ENCODE measurements around the gene EGFR.

The EGFR gene

DNA sequence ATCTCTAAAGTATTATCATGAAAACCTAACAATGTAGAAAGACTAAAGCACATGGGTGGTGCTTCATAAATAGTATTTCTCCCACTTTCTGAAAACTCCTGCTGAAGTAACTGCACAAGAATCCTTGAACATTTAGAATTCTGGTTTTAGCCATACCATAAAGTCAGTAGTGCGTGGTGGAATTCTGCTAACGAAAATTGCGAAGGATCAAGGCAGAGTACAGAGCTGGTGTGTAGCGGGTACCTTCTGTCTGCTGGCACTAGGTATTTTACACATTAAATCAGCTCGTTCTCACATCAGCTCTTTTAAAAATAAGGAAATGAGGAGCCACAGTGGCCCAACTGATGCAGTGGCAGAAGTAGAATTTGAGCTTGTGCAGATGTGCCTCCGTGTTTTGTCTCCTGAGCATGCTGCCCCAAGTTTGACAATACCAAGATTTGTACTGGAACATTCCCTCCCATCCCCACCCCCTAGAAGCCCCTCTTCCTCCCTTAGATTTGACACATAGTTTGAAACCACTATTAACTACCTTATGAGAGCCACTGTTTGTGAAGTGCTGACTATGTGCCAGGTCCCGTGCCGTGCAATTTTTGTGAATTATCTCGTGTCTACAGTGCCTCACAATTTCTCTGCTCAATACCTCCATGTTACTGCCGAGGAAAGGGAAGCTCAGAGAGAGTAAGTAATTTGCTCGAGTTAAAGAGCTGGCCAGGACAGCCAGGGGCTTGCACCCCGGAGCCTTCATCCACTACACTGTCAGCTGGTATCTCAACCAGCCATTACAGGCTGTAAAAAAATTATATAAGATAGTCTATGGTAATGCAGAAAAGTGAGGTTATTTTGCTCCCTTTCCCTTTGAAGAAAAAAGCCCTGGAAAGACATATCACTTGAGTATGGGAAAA lies 66.9 kb downstream of the EGFR start:
- no peak for DNase-seq

DNA sequence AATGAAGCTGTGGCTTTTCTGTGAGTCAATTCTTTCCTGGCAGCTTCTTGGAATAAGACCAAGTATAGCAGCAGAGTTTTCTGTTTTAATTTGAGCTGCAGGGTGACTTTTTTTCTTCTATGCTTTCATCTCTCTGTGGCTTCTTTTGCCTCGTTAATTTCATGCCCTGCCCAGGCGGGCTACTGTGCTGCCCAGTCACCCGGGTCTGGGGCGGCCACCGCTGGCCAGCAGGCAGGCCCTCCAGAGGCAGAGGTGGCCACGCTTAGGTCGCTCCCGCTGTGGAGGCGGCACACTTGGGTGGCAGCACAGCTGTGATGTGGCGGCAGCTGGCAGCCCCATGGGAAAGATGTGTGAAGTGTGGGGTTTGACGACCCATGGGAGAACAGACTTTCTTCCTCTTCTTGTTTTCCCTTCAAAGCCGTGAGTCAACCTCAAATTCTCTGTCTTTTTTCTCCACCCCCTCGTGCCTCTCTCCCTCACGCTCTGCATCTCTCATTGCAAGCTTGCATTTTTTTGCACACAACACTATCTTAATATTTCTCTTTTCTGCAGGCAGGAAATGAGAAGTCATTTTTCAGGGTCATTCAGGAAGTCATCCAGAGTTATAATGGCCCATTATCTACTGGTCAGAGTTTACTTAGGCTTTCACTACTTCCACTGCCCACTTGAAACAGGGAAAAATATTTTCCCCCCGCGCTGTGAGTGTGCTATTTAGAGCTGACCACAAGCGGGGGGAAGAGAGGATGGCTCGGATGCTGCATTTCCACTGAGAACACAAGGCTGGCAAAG lies 67.8 kb downstream of the EGFR start:
- DNase-seq, result no peak

DNA sequence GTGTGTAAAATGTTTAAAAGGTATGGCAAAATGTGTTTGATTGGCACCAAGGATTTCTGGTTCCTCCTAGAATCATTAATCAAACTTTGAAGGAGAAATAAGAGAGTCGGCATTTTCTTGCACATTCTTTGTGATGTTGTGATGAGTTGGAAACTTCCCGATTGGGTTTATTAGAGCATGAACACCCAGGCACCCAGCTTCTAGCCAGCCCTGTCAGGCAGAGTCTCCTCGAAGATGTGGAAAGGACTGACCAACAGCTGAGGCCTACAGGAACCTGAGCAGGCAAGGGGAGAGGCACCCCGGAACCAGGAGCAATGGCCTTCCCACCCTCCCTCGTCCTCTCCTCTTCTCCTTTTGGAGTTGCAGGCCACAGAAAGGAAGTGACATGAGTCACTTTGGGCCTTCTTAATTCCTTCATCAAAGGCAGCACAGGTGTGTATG lies 68.7 kb downstream of the EGFR start:
- no peak for DNase-seq

DNA sequence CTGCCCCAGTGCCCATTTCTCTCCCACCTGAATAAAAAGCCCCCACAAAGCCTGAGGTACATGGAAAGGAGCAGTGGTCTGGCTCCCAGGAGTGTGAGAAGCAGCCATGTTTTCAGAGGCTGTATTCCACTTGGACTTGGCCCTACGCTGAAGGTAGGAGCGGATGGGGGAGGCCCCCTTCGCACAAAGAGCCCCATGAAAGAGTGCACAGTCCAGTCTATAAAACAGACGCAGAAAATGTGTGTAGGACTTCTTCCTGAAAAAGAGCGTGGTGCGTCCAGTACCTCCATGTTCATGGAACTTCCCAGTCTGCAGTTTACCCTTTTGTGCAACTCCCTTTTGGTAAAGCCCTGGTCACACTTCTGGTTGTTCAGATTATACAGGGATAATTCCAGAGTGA lies 69.3 kb downstream of the EGFR start:
- DNase-seq, result no peak

DNA sequence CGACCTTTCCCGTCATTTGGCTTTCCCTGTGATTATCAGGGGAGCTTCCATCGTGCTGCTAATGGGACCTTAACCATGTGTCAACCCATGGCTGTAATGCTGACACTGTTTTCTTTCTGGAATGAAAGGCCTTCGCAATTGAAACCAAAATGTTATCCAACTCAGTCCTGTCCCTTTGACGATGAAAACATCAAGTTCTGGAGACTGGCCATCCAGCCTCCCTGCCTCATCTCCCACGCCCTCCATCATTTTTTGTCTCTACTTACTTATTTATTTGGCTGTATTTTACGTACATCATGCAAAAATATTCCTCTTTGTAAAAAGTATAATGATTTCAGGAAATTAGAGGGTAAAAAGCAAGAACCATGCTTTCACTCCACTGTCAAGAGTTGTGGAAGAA lies 69.8 kb downstream of the EGFR start:
- DNase-seq, result no peak

DNA sequence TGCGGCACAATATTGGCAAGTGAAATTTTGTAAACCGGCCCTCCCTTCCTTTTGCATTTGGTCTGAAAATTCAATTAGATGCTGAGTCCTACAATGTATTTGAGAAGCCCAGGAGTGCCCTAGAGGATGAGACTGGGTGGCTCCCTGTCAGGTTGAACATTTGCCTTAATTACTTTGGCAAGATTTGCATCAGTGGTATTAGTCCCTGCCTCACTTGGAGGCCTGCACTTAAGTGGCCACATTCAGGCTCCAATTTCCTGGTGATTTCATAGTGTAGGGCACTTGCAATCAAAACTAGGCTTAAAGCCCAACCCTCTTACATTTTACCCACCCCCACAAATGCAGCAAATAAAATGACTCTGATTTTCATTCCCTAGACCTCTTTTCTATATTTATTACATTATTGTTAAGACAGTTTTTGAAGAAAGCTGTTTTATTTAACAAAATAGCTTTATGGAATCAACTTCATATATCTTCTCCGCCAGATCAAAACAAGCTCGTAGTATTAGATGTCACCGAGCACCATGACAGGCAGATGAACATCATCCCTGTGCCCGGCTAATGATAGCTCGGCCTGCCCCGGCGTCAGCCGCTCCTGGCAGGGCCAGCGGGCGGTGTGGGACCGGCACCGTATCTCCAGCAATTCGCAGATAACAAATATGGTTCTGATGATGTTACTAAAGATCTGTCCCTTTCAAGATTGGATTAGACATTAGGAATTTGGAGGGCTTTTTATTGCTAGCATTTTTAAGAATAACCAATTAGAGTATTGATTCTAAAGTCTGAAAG lies 73.6 kb downstream of the EGFR start:
- DNase-seq, result no peak

DNA sequence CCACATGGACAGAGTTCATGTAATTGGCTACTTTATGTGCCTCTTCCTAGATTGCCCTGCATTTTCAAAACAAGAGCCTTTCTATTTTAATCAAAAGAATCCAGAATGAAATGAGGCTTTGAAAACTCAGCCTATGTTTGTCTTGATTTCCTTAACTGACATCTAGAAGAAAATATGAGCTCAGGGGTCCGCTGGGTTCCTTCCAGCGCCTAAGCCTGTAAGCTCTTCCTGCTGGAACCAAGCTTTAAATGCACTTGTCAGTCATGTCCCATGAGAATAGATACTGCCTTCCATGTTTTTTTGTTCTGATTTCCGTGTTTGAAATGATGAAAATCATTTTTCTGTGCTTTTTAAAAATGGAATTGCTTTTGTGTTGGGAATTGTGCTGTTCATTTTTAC lies 74.2 kb downstream of the EGFR start:
- DNase-seq, result no peak

DNA sequence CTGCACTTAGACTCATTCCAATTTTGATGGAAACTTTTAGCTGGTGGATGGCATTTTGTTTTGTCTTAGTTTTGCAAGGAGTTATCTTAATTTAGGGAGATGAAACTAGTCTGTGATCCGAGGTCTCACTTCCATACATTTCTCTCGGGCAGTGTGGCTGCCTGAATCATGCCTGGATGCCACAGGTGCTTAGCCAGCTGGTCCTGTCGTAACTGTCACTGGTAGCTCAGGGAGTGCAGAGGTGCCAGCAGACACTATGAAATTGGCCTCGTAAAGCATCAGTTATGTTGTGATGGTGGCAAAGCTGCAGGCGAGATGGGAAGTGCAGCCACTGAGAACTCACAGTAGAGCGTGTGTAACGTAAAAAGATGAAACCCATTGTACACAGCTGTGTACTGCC lies 74.9 kb downstream of the EGFR start:
- no peak for DNase-seq

DNA sequence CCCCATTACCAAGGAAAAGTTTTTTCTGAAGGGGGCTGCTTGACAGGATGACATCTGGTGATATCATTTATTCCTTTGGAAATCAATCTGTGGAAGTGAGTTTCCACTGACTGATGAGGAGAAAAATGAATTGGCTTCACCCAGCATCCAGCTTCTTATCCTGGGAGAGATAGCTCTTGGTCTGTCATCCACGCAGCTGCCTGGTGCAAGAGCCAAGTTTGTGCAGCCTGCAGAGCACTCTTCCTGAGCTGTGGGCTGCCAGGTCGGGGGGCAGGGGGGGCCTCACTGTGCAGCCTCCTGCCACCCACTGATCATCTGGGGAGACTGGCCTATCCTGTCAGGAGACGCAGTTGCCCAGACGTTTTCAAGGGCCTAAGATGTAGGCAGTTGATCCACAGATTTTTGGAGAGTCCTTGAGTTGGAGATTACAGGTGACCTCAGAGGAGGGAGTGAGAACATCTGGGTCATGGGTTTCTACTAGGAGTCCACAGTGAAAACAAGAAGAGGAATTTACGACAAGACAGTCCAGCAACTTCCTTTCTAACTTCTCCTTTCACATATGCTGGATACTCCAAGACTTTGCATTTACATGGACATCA lies 75.4 kb downstream of the EGFR start:
- DNase-seq, result no peak

DNA sequence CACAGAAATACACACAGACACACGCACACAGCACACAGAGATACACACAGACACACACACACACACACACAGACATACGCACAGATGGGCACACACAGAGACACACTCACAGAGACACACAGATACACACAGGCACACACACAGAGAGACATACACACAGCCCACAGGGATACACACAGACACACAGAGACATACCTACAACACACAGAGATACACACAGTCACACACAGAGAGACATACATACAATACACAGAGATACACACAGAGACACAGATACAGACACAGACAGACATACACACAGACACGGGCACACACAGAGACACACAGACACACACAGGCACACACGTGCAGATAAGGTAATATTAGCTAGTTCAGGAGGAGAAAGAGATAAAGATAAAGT lies 76.9 kb downstream of the EGFR start:
- DNase-seq, result no peak

DNA sequence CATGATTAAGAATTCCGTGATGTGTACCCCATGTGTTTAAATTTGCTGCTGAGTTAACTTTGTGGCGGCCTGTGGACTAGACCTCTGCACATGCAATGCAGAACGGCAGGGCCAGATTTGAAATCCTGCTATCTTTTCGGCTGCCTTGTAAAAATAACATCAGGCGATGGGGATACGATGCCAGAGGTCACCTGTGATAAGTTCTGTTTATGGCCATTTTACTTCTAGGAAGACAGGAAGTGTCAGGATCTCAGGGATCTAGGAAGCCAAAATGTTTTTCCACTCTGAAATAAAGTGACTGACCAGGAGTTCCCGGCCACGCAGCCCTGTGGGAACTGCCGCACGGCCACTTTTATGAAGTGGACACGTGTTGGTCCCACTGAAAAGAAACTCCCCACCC lies 77.5 kb downstream of the EGFR start:
- no peak for DNase-seq

DNA sequence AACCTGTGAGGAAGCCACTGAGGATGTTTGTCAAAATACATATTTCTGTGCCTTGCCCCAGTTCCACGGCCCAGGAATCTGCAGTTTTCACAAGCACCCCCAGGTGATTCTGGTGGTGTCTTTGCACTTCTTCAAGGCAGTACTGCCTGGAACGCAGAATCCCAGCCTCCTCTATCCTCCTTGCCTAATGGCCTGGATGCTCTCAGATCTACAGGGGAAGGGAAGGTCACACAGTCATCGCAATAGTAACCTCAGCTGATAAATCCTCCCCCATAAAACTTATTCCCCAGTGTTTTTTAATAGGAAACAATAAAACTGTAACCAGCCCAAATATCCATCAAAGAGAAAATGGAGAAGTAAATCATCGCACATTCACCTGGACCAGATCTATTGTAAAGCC lies 78.3 kb downstream of the EGFR start:
- no peak for DNase-seq

DNA sequence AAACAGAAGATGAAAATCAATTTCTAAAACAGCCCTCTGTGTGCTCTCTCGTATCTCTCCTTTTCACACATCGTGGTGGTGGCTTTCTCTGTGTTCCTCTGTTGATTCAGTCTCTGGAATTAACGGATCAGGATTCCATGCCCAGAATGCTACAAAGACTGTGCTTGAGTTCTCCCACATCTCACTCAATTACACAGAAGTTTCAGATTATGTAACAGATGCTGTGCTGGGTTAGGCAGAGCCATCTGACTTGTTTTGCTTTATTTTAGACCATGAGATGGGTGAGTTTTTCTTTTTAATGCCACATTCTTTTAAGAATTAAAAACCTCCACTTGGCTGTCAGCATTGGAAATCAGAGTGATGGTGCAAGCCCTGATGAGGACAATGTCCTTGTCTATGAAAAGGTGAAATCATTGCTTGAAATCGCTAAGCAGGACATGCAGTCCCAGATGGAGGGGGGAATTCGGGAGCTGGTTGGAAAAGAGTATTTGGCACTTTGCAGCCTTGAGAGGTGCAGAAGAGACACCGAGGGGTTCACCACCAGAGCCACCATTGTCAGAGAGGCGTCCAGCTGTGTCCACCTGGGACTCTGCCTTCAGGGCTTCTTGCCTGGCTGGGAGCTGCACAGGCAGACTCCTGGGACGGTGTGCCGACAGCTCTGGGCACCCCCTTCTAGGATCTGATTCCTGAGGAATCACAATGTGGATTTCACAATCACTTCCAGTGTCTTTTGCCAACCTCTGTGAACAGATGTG lies 80.4 kb downstream of the EGFR start:
- no peak for DNase-seq

DNA sequence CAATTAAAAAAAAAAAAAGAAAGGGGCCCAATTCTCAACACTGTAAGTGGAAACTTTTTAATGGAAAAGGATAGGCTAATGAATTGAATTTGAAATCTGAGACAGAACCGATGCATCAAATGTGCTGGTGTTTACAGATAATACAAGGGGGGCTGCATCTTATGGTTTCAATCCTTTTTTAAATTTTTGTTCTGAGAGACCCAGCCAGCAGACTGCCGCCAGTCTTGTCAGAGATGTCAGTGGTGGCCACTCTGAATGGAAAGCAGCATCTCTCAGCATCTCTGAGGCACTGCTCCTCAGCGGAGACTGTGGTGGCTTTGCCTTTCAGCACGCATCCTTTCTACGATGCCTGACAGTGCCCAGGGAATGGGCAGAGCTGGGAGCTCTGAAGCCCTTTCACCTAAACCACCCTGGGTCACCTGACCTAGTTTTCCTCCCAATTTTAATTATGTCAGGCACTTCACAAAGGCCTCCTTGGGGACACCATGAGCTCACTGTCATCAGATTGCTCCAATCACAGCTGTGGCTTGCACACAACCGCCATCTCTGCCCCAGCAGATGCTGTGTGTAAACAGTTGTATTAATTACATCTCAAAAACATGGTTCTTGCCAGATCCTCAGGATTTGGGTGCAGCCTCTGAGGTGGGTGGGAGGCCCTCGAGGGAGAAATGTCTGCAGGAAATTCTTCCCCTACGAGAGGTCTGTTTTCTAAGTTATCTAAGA lies 81.2 kb downstream of the EGFR start:
- no peak for DNase-seq

DNA sequence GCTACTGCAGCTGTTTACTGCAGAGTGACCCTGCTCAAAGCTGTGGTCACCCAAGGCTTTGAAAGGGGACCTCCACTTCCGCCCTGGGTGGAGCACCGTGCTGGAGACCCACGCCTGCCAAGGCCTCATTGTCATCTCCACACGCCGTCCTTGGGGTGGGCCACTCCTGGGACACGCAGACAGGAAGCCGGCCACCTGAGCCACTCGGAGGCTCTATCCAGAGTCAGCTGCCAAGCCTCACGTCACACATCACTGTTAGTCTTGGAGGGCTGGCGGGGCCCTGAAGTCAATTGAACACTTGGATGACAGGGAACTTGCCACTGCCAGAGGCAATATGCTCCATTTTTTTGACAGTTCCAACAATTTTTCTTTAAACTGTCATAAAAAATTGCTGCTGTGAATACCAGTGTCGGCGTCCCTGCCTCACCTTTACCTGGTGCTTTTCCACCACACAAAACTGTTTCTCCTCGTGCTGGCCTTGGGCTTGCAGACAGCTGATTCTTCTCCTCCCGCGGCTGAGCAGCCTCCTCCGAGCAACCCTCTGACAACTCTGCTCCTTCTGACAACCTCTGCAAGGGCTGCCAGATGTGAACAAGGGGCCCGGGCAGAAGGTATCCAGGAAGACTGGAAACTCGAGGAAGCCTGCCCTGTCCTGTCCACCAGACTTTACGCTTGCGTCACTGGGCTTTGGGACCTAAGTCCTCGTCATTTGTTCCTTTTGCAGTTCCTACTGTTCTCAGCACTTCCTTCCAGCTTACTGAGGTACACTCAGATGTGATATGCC lies 81.9 kb downstream of the EGFR start:
- no peak for DNase-seq

DNA sequence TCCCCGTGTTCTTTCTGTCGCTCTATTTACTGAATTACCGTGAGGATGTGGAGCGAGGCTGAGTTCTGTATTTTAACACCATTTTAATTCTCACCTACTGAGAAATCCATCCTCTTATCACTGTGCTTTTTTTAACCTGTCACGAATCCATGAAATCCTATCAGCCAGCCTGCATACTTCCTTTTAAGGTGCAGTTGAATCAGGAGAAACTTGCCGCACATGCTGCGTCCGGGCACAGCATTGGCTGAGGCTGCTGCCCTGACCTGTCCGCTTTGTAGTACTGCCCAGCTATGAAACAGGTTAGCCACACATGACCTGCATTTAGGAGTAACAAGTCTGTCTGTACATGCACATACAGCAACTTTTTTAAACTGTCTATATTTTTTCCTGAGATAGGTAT lies 82.5 kb downstream of the EGFR start:
- DNase-seq, result no peak

DNA sequence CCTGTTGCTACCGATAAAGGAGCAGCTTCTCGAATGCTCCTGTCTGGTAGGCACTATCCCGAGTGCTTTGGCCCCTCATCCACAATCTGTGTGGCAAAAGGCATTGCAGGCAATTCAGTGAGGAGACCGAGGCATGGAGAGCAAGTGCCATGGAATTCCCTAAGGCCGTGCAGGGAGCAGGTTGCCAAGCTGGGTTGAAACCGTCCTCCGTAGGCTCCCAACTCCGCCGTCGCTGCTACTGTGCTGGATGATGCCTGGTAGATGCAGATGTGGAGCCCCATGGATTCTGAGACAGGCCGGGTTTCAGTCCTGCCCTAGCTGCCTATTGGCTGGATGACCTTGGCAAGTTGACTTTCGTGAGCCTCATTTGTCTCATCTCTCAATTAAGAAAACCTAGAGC lies 85.3 kb downstream of the EGFR start:
- no peak for DNase-seq

DNA sequence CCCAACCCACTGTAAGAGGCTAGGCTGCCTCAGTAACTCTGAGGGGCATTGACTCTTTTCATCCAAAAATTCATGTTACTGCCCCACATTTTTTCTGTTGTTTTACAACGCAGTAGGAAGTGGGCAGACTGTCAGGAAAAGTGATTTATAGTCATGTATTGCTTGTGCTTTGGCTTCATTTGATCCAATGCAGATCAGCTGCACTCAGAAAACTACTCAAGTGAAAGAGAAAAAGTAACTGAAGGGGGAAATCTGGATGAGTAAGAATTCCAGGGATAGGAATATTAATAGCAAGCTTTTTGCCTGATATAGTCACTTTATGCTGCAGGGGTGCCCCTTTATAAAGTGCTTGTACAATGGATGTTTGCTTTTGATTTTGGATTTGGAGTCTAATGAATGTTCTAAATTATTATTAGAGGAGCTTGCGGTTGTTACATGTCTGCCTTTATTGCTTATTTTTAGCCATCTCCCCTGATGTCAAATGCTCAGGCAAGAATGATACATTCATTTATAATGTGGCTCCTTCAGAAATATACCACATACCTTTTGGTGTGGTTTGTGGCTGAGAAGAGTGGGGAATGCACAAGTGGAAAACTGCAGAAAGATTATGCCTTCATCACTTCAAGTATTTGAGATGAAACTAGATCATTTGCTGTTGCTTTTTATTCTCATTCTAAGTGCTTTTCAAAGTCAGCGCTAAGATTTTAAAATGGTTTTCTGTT lies 86.1 kb downstream of the EGFR start:
- DNase-seq, result no peak

DNA sequence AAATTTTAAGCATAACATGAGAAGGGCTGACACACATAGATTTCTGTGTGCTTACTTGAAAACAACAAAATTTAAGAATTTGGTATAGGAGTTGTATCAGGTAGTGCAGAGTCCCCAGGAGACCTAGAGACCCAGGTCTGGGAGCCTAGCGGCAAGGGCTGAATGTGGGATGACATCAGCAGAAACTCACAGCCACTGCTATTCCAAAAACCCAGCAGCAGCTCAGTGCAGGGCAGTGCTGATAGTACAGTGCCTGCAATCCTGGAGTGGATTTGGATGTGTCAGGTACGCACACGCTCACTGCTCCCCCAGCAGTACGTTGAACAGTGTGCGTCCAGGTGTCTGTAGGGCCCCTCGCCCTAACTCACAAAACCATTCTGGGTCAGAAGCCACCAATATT lies 87.1 kb downstream of the EGFR start:
- DNase-seq, result no peak

DNA sequence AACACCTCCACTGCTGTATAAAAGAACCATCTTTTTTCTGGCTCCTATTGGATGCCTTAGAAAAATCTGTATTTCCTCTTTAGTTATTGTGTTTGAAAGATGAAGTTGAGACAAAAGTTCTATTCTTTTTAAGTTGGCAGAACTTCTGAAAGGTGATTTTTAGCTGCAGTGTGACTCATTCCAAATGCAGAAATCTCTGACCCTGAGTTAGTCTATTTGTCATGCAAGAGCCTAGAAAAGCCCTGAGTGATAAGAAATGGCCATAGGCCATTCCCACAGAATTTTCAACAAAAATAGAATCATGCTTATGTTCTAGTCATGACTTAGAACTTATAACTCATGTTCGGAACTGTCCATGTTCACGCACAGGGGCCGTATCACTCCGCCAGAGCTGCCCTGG lies 89.1 kb downstream of the EGFR start:
- no peak for DNase-seq
